Prostate gland (tissue), 2 donors: ENCODE results near the gene ARMC8. TPM values are rescaled to one million over a fixed set of nuclear protein-coding genes. Genes with fewer than 3 reads are reported as not detected.

ENCODE experiments used
- DNase-seq: peaks from one replicate; pipeline ENCODE4 v3.0.0-alpha.2; 2019; ENCODE audit warnings: low spot score
- H3K27ac ChIP-seq, 2 donors: fragments of 200-600 bp; sonication (generic); 2 replicates each; pipeline ENCODE4 v1.5.1; 2017 to 2019
- H3K27me3 ChIP-seq: fragments of 200-600 bp; sonication (generic); replicated peaks from 2 replicates; pipeline ENCODE4 v1.5.1; 2019; ENCODE audit not compliant: insufficient read depth
- H3K36me3 ChIP-seq, 2 donors: fragments of 200-600 bp; sonication (generic); 1 replicate in 1 of 2; 2 replicates in 1 of 2; pipeline versions ENCODE4 v1.5.1 to v1.8.1; 2017 to 2019
- H3K4me1 ChIP-seq: fragments of 200-600 bp; sonication (generic); replicated peaks from 2 replicates; pipeline ENCODE4 v1.5.1; 2019
- H3K4me3 ChIP-seq, 2 donors: fragments of 200-600 bp; sonication (generic); 2 replicates each; pipeline ENCODE4 v1.5.1; 2017 to 2019
- H3K9me3 ChIP-seq: fragments of 200-600 bp; sonication (generic); 2 replicates; pipeline ENCODE4 v1.5.1; 2017
- CTCF ChIP-seq, 4 experiments: fragments of 200-600 bp in 2 of 4; fragments of 450-650 bp in 2 of 4; sonication (generic) in 2 of 4; IDR thresholded peaks; 1 replicate in 3 of 4; 2 replicates in 1 of 4; pipeline ENCODE4 v1.5.1; 2016 to 2019; ENCODE audit warnings: antibody characterized with exemption in 4 of 4, mild to moderate bottlenecking in 2 of 4, moderate library complexity in 2 of 4
- POLR2A ChIP-seq: fragments of 450-650 bp; IDR thresholded peaks from one replicate; pipeline ENCODE4 v1.6.1; 2016; ENCODE audit warnings: antibody characterized with exemption, mild to moderate bottlenecking
- POLR2AphosphoS5 ChIP-seq: sonication (generic); formaldehyde crosslinking; IDR thresholded peaks from one replicate; pipeline ENCODE4 v1.6.1; 2017; ENCODE audit warnings: antibody characterized with exemption
- WGBS: methylation state at CpG from one replicate; pipeline ENCODE4 v1.1.5; 2018; 5-methylcytosine and 5-hydroxymethylcytosine counted together
- intact Hi-C: fragments of 100-400 bp; cut with DNase I; formaldehyde crosslinking; loops from one replicate; pipeline ENCODE4 v1.14.2; 2022
- total RNA-seq, 2 donors: library from RNA; depleted of rRNA; stranded (reverse); fragments of >200 nt; gene quantifications; one replicate each; pipeline ENCODE4 v1.1.0, GENCODE V29; 2016

ARMC8 gene
- total RNA-seq, 2 donors from 2014 or later, result 34.8 to 44.0 TPM

DNA sequence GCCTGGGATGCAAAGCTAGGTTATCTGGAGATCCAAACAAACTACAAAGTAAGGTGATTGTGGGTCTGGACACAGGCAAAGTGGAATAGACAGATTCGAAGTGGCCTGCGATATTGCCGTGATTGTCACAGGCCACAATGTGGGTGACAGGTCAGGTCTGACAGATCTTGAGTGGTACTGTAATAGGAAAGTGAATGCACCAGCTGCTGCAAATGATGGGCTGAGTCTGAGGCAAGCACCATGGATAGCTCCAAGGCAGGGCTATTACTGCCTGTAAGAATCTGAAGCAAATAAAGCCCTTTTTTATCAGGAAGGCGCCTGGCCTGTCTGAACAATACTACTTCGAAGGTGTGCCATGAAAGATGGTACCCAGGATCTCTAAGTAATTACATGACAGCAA, 10.0 kb downstream of the ARMC8 start:
- Histone ChIP-seq H3K4me3 (no peak overlapping the region), H3K27me3 (no peaks in the 10 kb centered on the region), H3K27ac (no peak overlapping the region), H3K9me3 (no peaks in the 10 kb centered on the region), H3K36me3 (no peaks in the 10 kb centered on the region), H3K4me1 (no peaks in the 10 kb centered on the region)
- no peak for TF ChIP-seq CTCF (IDR thresholded peaks at IDR 0.05)
- TF ChIP-seq POLR2AphosphoS5, result no peak
- no peak for TF ChIP-seq POLR2A
- no peak for DNase-seq
- 73% methylated on average over 5 of the region's 5 CpGs for WGBS
- intact Hi-C loops, result no loop called here

- Histone ChIP-seq H3K27ac (no peak overlapping the region), H3K27me3 (no peaks in the 10 kb centered on the region), H3K4me1 (no peaks in the 10 kb centered on the region), H3K9me3 (no peaks in the 10 kb centered on the region), H3K36me3 (no peaks in the 10 kb centered on the region), H3K4me3 (no peak overlapping the region)
- WGBS, result 63% methylated on average over 1 of the region's 1 CpG
- no peak for DNase-seq
- no peak for TF ChIP-seq CTCF (IDR thresholded peaks at IDR 0.05)
- TF ChIP-seq POLR2AphosphoS5, result no peak
- no peak for TF ChIP-seq POLR2A
- intact Hi-C loops, result no loop called here
Measured at GRCh38 chr3:138197524-138197923, 10.4 kb downstream of the ARMC8 start.

- 77% methylated on average over 2 of the region's 2 CpGs for WGBS
- H3K4me3 ChIP-seq, result no peak overlapping the region
- H3K27ac ChIP-seq, result no peak overlapping the region
- intact Hi-C loops, result no loop called here
- H3K4me1 ChIP-seq, result no peaks in the 10 kb centered on the region
- no peaks in the 10 kb centered on the region for H3K36me3 ChIP-seq
- DNase-seq, result no peak
- TF ChIP-seq POLR2A, result no peak
- no peak for TF ChIP-seq CTCF (IDR thresholded peaks at IDR 0.05)
- TF ChIP-seq POLR2AphosphoS5, result no peak
- H3K9me3 ChIP-seq, result no peaks in the 10 kb centered on the region
- no peaks in the 10 kb centered on the region for H3K27me3 ChIP-seq
Measured at GRCh38 chr3:138199851-138200250, 12.8 kb downstream of the ARMC8 start.

GRCh38 chr3:138200424-138200823, 13.3 kb downstream of the ARMC8 start:
- Histone ChIP-seq H3K36me3 (no peaks in the 10 kb centered on the region), H3K9me3 (no peaks in the 10 kb centered on the region), H3K4me1 (no peaks in the 10 kb centered on the region), H3K27ac (no peak overlapping the region), H3K27me3 (no peaks in the 10 kb centered on the region), H3K4me3 (no peak overlapping the region)
- TF ChIP-seq POLR2AphosphoS5 (no peak), POLR2A (no peak), CTCF (IDR thresholded peaks at IDR 0.05) (no peak)
- 73% methylated on average over 1 of the region's 1 CpG for WGBS
- intact Hi-C loops, result no loop called here
- DNase-seq, result no peak

DNA sequence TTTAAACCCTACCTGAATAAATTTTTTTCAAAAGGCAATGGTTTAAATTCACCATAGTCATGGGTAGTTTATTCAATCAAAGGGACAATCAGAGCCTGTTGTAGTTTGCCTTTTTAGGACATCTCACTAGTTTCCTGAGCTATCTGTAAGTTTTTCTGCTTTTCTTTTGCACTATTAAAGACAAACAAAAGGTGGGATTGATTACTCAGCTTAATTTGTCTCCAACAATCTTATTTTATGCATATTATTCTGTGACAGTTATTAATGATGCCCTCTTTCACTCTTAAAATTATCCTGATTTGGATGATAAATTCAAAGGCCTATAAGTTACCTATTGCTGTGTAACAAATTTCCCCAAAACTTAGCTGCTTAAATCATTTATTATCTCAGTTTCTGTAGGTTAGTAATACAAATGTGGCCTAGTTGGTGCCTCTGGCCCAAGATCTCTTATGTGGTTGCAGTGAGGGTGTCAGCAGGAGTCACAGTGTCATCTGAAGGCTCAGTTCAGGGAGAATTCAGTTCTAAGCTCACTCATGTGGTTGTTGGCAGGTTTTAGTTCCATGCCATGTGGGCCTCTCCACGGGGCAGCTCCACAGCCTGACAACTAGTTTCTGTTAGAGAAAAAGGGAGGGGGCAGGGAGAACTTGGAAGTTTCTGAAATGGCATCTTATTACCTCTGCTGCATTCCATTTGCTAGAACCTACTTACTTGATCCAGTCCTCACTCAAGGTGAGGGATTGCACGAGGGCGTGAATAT, 16.0 kb downstream of the ARMC8 start:
- Histone ChIP-seq H3K4me3 (no peak overlapping the region), H3K27ac (no peak overlapping the region), H3K27me3 (no peaks in the 10 kb centered on the region), H3K36me3 (no peaks in the 10 kb centered on the region), H3K9me3 (no peaks in the 10 kb centered on the region), H3K4me1 (no peaks in the 10 kb centered on the region)
- WGBS, result 89% methylated on average over 3 of the region's 3 CpGs
- intact Hi-C loops, result no loop called here
- DNase-seq, result no peak
- TF ChIP-seq POLR2A, result no peak
- no peak for TF ChIP-seq POLR2AphosphoS5
- no peak for TF ChIP-seq CTCF (IDR thresholded peaks at IDR 0.05)
